ENCODE measurements around the gene ABCB9.
"Not testable (repeated sequence)": the region's sequence is repeated elsewhere in the genome, so short reads cannot be mapped to it uniquely, and the experiment has no call there.

The ABCB9 gene

GRCh38 chr12:122961531-122962329, 4.5 kb downstream of the ABCB9 start:
- DNase-seq = no peak

GRCh38 chr12:122960193-122960569, 6.1 kb downstream of the ABCB9 start:
- DNase-seq = no peak

- peak; percentile 48 for DNase-seq
Measured at GRCh38 chr12:122959566-122960192, 6.6 kb downstream of the ABCB9 start.

- no peak for DNase-seq
Measured at GRCh38 chr12:122958198-122958888, 7.9 kb downstream of the ABCB9 start.

- DNase-seq = no peak
Measured at GRCh38 chr12:122956035-122956434, 10.2 kb downstream of the ABCB9 start.

- no peak for DNase-seq
Measured at GRCh38 chr12:122955156-122955555, 11.1 kb downstream of the ABCB9 start.

GRCh38 chr12:122951979-122952892, 14.0 kb downstream of the ABCB9 start:
- DNase-seq = peak; percentile 94

GRCh38 chr12:122951406-122951805, 14.9 kb downstream of the ABCB9 start:
- peak; percentile 91 for DNase-seq

GRCh38 chr12:122949816-122950675, 16.2 kb downstream of the ABCB9 start:
- DNase-seq = no peak

GRCh38 chr12:122949405-122949804, 16.9 kb downstream of the ABCB9 start:
- no peak for DNase-seq

- DNase-seq = no peak
Measured at GRCh38 chr12:122948605-122949004, 17.7 kb downstream of the ABCB9 start.

- DNase-seq = no peak
Measured at GRCh38 chr12:122947352-122947792, 18.9 kb downstream of the ABCB9 start.

GRCh38 chr12:122946690-122947341, 19.4 kb downstream of the ABCB9 start:
- DNase-seq = peak; percentile 100

- DNase-seq = peak; percentile 94
Measured at GRCh38 chr12:122944605-122945592, 21.4 kb downstream of the ABCB9 start.

GRCh38 chr12:122943196-122943595, 23.1 kb downstream of the ABCB9 start:
- no peak for DNase-seq

- no peak for DNase-seq
Measured at GRCh38 chr12:122942637-122943036, 23.6 kb downstream of the ABCB9 start.

- not testable (repeated sequence) for DNase-seq
Measured at GRCh38 chr12:122941351-122941750, 24.9 kb downstream of the ABCB9 start.

- no peak for DNase-seq
Measured at GRCh38 chr12:122939125-122939524, 27.1 kb downstream of the ABCB9 start.

GRCh38 chr12:122937622-122938091, 28.6 kb downstream of the ABCB9 start:
- DNase-seq = no peak

GRCh38 chr12:122935318-122935717, 30.9 kb downstream of the ABCB9 start:
- peak; percentile 78 for DNase-seq
